Small intestine (tissue), 7 donors: ENCODE results near the gene PGD. TPM values are rescaled to one million over a fixed set of nuclear protein-coding genes. Genes with fewer than 3 reads are reported as not detected.
"Not testable (repeated sequence)": the region's sequence is repeated elsewhere in the genome, so short reads cannot be mapped to it uniquely, and the experiment has no call there.

ENCODE experiments used
- DNase-seq, 2 donors: peaks; one replicate each; pipeline versions ENCODE4 v3.0.0 to v3.0.0-alpha.2; 2013
- FAIRE-seq: peaks from 2 replicates; lab custom pipeline; 2012; peaks lifted over from hg19 to GRCh38; lab: Jason Lieb, UNC
- H3K27ac ChIP-seq, 3 donors: one replicate each; pipeline ENCODE4 v1.5.1; 2013; ENCODE audit warnings: low read length in 2 of 3, mild to moderate bottlenecking in 2 of 3, control low read depth in 1 of 3, inconsistent platforms in 1 of 3, low read depth in 1 of 3, moderate library complexity in 1 of 3
- H3K27me3 ChIP-seq, 3 donors: one replicate each; pipeline ENCODE4 v1.6.1; 2013; ENCODE audit warnings: low read length in 3 of 3, inconsistent platforms in 1 of 3; ENCODE audit not compliant: control insufficient read depth in 3 of 3, insufficient read depth in 3 of 3
- H3K36me3 ChIP-seq, 3 donors: one replicate each; pipeline ENCODE4 v1.6.1; 2013; ENCODE audit warnings: low read length in 3 of 3, inconsistent platforms in 1 of 3, low read depth in 1 of 3, mild to moderate bottlenecking in 1 of 3, moderate library complexity in 1 of 3; ENCODE audit not compliant: control insufficient read depth in 3 of 3, insufficient read depth in 2 of 3
- H3K4me1 ChIP-seq, 3 donors: one replicate each; pipeline ENCODE4 v1.6.1; 2013; ENCODE audit warnings: low read length in 2 of 3, inconsistent platforms in 1 of 3, low read depth in 1 of 3, mild to moderate bottlenecking in 1 of 3, moderate library complexity in 1 of 3; ENCODE audit not compliant: control insufficient read depth in 3 of 3, insufficient read depth in 2 of 3
- H3K4me3 ChIP-seq, 3 donors: one replicate each; pipeline ENCODE4 v1.5.1; 2013; ENCODE audit warnings: low read length in 3 of 3, control low read depth in 1 of 3, inconsistent platforms in 1 of 3, low read depth in 1 of 3, mild to moderate bottlenecking in 1 of 3, moderate library complexity in 1 of 3
- H3K9me3 ChIP-seq, 2 donors: one replicate each; pipeline ENCODE4 v1.6.1; 2013; ENCODE audit warnings: low read depth in 1 of 2, low read length in 1 of 2; ENCODE audit not compliant: control insufficient read depth in 2 of 2, insufficient read depth in 1 of 2
- WGBS, 3 donors: extraction: QIAGEN DNeasy Blood & Tissue Kit; methylation state at CpG; one replicate each; pipeline ENCODE4 v1.1.7; 2013; 5-methylcytosine and 5-hydroxymethylcytosine counted together
- polyA plus RNA-seq, 4 donors: library from polyadenylated mRNA; stranded (reverse) in 3 of 4; unstranded in 1 of 4; fragments of 200-250 nt in 3 of 4; fragments of 120-200 nt in 1 of 4; gene quantifications; one replicate each; pipeline versions ENCODE4 v1.2.1 to v1.2.3, GENCODE V29; 2013
- donor health status: healthy with polysubstance abuse.
- donor health status: control.
- donor health status: control.
- donor health status: Bipolar disorder and iron deficiency.
- donor health status: healthy.

Gene PGD
- polyA plus RNA-seq, 4 donors = 106 to 226 (median 174) TPM

DNA sequence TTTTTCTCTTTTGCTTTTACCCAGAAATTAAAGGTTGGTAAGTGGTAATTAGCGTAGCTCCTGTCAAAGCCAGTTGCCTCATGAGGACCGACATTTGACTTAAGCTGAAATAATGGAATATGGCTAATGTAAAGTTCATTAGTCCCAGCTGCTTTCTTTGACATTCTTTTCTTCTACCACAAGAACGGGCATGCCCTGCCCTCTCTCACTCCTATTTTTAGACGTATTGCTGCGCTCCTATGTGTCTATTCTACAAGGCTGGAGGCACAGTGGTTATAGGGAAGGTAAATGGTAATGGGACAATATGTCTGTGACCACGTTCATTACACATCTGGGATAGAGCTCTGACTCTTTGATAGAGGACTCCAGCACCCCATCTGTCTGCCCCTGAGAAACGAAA, 57.8 kb downstream of the PGD start:
- no peaks in the 10 kb centered on the region for H3K27me3 ChIP-seq
- H3K4me1 ChIP-seq = no peaks in the 10 kb centered on the region
- H3K36me3 ChIP-seq = peaks cover 0 to 27% (median 0%) of the 10 kb centered on the region in 3 donors
- no peak overlapping the region for H3K4me3 ChIP-seq
- no peak overlapping the region for H3K27ac ChIP-seq
- H3K9me3 ChIP-seq = peaks cover 0 to 4% of the 10 kb centered on the region in 2 donors
- FAIRE-seq (no peak), DNase-seq (no peak)
- WGBS, 3 donors = 85 to 87% (median 85%) methylated on average over 7 of the region's 7 CpGs

DNA sequence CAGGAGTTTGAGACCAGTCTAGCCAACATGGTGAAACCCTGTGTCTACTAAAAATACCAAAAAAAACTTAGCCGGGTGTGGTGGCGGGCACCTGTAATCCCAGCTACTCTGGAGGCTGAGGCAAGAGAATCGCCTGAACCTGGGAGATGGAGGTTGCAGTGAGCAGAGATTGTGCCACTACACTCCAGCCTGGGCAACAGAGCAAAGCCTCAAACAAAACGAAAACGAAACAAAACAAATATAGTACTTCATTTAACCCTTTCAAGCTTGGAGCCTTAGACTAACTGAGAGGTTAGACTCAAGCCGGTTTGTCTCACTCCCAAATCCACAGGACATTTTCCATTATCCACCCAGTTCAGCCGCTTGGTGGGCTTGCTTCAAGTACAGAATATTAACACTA, 58.6 kb downstream of the PGD start:
- not testable (repeated sequence) for FAIRE-seq, H3K9me3 ChIP-seq, H3K4me1 ChIP-seq, H3K4me3 ChIP-seq, H3K27ac ChIP-seq, H3K27me3 ChIP-seq
- WGBS, 3 donors = 60 to 65% (median 63%) methylated on average over 7 of the region's 7 CpGs
- peaks cover 1 to 35% (median 2%) of the 10 kb centered on the region in 3 donors for H3K36me3 ChIP-seq
- peak in 1 of 2 donors; percentile 17 for DNase-seq

DNA sequence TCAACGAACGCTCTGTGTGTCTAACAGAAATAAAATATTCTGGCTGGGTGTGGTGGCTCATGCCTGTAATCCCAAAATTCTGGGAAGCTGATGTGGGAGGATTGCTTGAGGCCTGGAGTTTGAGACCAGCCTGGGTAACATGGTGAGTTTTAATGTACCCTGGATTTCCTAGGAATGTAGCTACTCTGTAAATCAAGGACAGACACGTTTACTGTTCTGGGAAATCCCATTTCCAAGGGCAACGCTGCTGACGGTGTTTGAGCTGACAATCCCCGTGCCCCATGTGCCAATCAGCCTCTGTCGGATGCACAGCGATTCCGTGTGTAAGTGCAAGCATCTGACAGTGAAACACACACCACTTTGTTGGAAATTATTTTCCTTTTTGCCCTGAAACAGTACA, 59.0 kb downstream of the PGD start:
- no peak overlapping the region for H3K27ac ChIP-seq
- peaks cover 3 to 38% (median 6%) of the 10 kb centered on the region in 3 donors for H3K36me3 ChIP-seq
- peaks cover 0 to 4% of the 10 kb centered on the region in 2 donors for H3K9me3 ChIP-seq
- 66 to 75% (median 75%) methylated on average over 9 of the region's 9 CpGs for WGBS, 3 donors
- no peaks in the 10 kb centered on the region for H3K27me3 ChIP-seq
- H3K4me1 ChIP-seq = no peaks in the 10 kb centered on the region
- no peak for DNase-seq
- no peak for FAIRE-seq
- no peak overlapping the region for H3K4me3 ChIP-seq

DNA sequence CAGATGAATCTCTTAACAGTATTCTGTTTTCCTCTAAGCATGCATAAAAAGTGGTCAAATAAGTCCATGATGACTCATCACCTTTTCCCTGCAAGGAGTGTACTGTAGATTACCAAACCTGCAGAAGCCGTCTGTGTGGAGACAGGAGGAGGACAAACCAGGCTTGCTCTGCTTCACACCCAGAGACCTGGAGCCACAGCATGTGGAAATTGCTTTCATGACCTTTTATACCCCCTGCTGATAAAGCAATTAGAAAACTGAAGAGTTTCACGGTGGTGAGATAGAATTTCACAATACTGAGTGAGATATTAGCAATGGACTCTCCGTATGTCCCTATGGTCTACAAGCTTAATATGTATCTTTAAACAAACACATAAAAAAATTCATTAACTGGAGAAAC, 60.3 kb downstream of the PGD start:
- Histone ChIP-seq H3K36me3 (peaks cover 7 to 47% (median 12%) of the 10 kb centered on the region in 3 donors), H3K27ac (no peak overlapping the region), H3K27me3 (no peaks in the 10 kb centered on the region), H3K4me3 (no peak overlapping the region), H3K9me3 (peaks cover 0 to 4% of the 10 kb centered on the region in 2 donors), H3K4me1 (no peaks in the 10 kb centered on the region)
- FAIRE-seq = no peak
- 20 to 45% (median 28%) methylated on average over 3 of the region's 3 CpGs for WGBS, 3 donors
- DNase-seq = peak; percentile 60 to 76

DNA sequence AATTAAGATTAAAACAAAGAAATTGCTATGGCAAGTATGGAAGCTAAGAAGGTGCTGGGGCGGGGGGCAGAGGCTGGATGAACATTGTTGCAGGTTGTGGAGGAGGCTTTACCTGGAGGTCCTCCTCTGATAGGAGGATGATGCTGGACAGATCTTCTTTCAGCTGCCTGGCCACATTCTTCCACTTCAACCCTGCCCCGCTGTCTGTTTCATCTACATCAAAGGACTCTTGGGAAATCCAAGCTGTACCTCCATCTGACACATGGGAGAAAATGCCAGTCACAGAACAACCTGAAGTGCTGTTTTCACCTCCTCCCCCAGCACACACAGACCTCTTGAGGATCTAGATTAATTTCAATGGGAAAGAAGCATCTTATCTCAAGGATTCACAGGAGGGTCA, 68.2 kb downstream of the PGD start:
- no peak for FAIRE-seq
- peaks cover 10 to 64% (median 15%) of the 10 kb centered on the region in 3 donors for H3K36me3 ChIP-seq
- no peaks in the 10 kb centered on the region for H3K9me3 ChIP-seq
- no peak overlapping the region for H3K4me3 ChIP-seq
- WGBS, 3 donors = 94 to 100% (median 99%) methylated on average over 2 of the region's 2 CpGs
- H3K27ac ChIP-seq = no peak overlapping the region
- DNase-seq = no peak
- peaks cover 0 to 2% (median 0%) of the 10 kb centered on the region in 3 donors for H3K4me1 ChIP-seq
- H3K27me3 ChIP-seq = no peaks in the 10 kb centered on the region

DNA sequence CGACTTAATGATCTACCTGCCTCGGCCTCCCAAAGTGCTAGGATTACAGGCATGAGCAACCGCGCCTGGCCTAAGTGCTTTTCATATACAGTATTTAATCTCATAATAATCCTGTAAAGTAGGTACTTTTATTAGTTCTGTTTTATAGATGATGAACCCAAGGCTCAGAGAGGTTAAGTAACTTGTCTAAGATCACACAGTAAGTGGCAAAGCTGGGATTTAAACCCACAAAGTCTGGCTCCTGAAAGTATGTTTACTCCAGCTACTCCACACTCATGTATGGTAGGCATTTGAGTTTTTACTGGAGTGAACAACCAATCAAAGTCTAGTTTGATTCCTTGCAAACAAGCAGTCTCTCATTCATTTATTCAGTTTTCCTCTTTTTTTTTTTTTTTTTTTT, 71.2 kb downstream of the PGD start:
- no peaks in the 10 kb centered on the region for H3K27me3 ChIP-seq
- DNase-seq (no peak), FAIRE-seq (no peak)
- no peak overlapping the region for H3K4me3 ChIP-seq
- H3K27ac ChIP-seq = no peak overlapping the region
- no peaks in the 10 kb centered on the region for H3K9me3 ChIP-seq
- peaks cover 3 to 40% (median 3%) of the 10 kb centered on the region in 3 donors for H3K36me3 ChIP-seq
- peaks cover 0 to 2% (median 0%) of the 10 kb centered on the region in 3 donors for H3K4me1 ChIP-seq
- WGBS, 3 donors = 97 to 100% (median 97%) methylated on average over 4 of the region's 4 CpGs

Other genes starting within 250 kb of the PGD start
- 10 to 100 TPM in 3 of 4 donors, 1 to 10 TPM in 1; 6.8 to 15.5 (median 12.6) TPM for gene KIF1B, start 188.5 kb upstream of the PGD start, polyA plus RNA-seq
- gene CENPS, start 31.4 kb downstream of the PGD start, polyA plus RNA-seq = 10 to 100 TPM; 11.3 to 28.3 (median 26.6) TPM
- gene CORT, start 51.0 kb downstream of the PGD start, polyA plus RNA-seq = 1 to 10 TPM in 1 of 4 donors, under 1 TPM in 1, not detected in 2; 0.97 to 1.3 TPM
- 10 to 100 TPM in 3 of 4 donors, 1 to 10 TPM in 1; 8.9 to 30.3 (median 17.2) TPM for gene DFFA, start 73.5 kb downstream of the PGD start, polyA plus RNA-seq
- 10 to 100 TPM; 15.9 to 26.9 (median 24.7) TPM for gene PEX14, start 75.9 kb downstream of the PGD start, polyA plus RNA-seq